ENCODE measurements around the gene ODF2.
"Not testable (repeated sequence)": the region's sequence is repeated elsewhere in the genome, so short reads cannot be mapped to it uniquely, and the experiment has no call there.

DNA sequence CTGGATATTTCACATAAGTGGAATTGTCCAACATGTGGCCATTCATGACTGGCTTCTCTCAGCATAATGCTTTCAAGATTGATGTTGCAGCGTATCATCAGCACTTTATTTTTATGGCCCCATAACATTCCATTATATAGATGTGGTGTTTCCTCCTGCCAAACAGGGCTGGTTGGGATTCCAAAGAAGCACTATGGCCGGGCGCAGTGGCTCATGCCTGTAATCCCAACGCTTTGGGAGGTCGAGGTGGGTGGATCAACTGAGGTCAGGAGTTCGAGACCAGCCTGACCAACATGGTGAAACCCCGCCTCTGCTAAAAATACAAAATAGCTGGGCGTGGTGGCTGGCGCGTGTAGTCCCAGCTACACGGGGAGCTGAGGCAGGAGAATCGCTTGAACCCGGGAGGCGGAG lies 47.6 kb downstream of the ODF2 start:
- TF ChIP-seq, protein P1, sequence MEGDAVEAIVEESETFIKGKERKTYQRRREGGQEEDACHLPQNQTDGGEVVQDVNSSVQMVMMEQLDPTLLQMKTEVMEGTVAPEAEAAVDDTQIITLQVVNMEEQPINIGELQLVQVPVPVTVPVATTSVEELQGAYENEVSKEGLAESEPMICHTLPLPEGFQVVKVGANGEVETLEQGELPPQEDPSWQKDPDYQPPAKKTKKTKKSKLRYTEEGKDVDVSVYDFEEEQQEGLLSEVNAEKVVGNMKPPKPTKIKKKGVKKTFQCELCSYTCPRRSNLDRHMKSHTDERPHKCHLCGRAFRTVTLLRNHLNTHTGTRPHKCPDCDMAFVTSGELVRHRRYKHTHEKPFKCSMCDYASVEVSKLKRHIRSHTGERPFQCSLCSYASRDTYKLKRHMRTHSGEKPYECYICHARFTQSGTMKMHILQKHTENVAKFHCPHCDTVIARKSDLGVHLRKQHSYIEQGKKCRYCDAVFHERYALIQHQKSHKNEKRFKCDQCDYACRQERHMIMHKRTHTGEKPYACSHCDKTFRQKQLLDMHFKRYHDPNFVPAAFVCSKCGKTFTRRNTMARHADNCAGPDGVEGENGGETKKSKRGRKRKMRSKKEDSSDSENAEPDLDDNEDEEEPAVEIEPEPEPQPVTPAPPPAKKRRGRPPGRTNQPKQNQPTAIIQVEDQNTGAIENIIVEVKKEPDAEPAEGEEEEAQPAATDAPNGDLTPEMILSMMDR (IDR thresholded peaks at IDR 0.05) = not testable (repeated sequence)
- not testable (repeated sequence) for TF ChIP-seq POLR2A, POLR2AphosphoS5 (IDR thresholded peaks at IDR 0.05)

Data from upper lobe of left lung (tissue), 4 donors.